Chondrocyte (in vitro differentiated cells): ENCODE measurements around the gene GASK1B. TPM values are rescaled to one million over a fixed set of nuclear protein-coding genes. Genes with fewer than 3 reads are reported as not detected.

Experiments
- DNase-seq: peaks from one replicate; pipeline ENCODE4 v3.0.0; 2021; ENCODE audit warnings: mixed read lengths, low spot score
- H3K27ac Mint-ChIP-seq: one replicate; pipeline ENCODE4 v1.8.0; 2021; ENCODE audit warnings: mild to moderate bottlenecking, moderate library complexity, mixed read lengths; ENCODE audit not compliant: unreplicated experiment
- H3K27me3 Mint-ChIP-seq: 2 replicates; pipeline ENCODE4 v1.8.0; 2021; ENCODE audit warnings: low read depth, mixed read lengths
- H3K36me3 Mint-ChIP-seq: 2 replicates; pipeline ENCODE4 v1.8.0; 2021; ENCODE audit warnings: low read depth, mixed read lengths
- H3K4me1 Mint-ChIP-seq: 2 replicates; pipeline ENCODE4 v1.8.0; 2021; ENCODE audit warnings: low read depth, mild to moderate bottlenecking, mixed read lengths
- H3K4me3 Mint-ChIP-seq: one replicate; pipeline ENCODE4 v1.8.0; 2021; ENCODE audit warnings: mild to moderate bottlenecking, moderate library complexity, mixed read lengths; ENCODE audit not compliant: unreplicated experiment
- H3K9me3 Mint-ChIP-seq: 2 replicates; pipeline ENCODE4 v1.8.0; 2021; ENCODE audit warnings: low read depth, mixed read lengths
- CTCF ChIP-seq: fragments of 200-600 bp; sonication (generic); IDR thresholded peaks from 2 replicates; pipeline ENCODE4 v1.5.0; 2021; ENCODE audit warnings: antibody characterized with exemption, mild to moderate bottlenecking, moderate library complexity
- long read RNA-seq: library from polyadenylated mRNA; stranded (forward); transcript quantifications from one replicate; pipeline ENCODE4 v2.0.0, GENCODE V29; 2021
- total RNA-seq: library from RNA; stranded (reverse); gene quantifications from 3 replicates; pipeline ENCODE4 v1.2.1, GENCODE V29; 2021

The GASK1B gene
- 36.2 to 139 TPM (median 37.6 TPM) in 3 replicates for total RNA-seq
- long read RNA-seq, full-length matches to known transcripts = 26 of 45 reads
- long read RNA-seq, partial matches to known transcripts = 12 of 45 reads
- long read RNA-seq, other reads (novel, unspliced or antisense) = 7 of 45 reads

GRCh38 chr4:158172261-158173258 is at the start of gene GASK1B:
Gene GASK1B (minus strand): TSS chr4:158173025. CDS start chr4:158171375, 1,650 bp downstream.
- Mint-ChIP-seq H3K9me3 (no peaks in the 10 kb centered on the region), H3K4me3 (peak within 1 kb of the TSS; percentile 82), H3K27me3 (no peaks in the 10 kb centered on the region), H3K27ac (peak within 1 kb of the TSS; percentile 87), H3K36me3 (no peaks in the 10 kb centered on the region), H3K4me1 (peaks cover 56% of the 10 kb centered on the region)
- DNase-seq = no peak
- TF ChIP-seq CTCF = peak; percentile 99

GRCh38 chr4:158219623-158220022 is 46.8 kb upstream of the GASK1B start:
- TF ChIP-seq CTCF = no peak
- H3K4me1 Mint-ChIP-seq = no peaks in the 10 kb centered on the region
- H3K27ac Mint-ChIP-seq = no peak overlapping the region
- no peak for DNase-seq
- H3K27me3 Mint-ChIP-seq = no peaks in the 10 kb centered on the region
- peaks cover 9% of the 10 kb centered on the region for H3K36me3 Mint-ChIP-seq
- H3K9me3 Mint-ChIP-seq = no peaks in the 10 kb centered on the region
- H3K4me3 Mint-ChIP-seq = no peak overlapping the region

GRCh38 chr4:158217763-158218162 is 44.9 kb upstream of the GASK1B start:
- Mint-ChIP-seq H3K27me3 (no peaks in the 10 kb centered on the region), H3K4me3 (no peak overlapping the region), H3K9me3 (no peaks in the 10 kb centered on the region), H3K4me1 (no peaks in the 10 kb centered on the region), H3K27ac (no peak overlapping the region), H3K36me3 (peaks cover 7% of the 10 kb centered on the region)
- no peak for TF ChIP-seq CTCF
- no peak for DNase-seq

GRCh38 chr4:158214856-158215255 is 42.0 kb upstream of the GASK1B start:
- Mint-ChIP-seq H3K4me3 (no peak overlapping the region), H3K27me3 (no peaks in the 10 kb centered on the region), H3K36me3 (peaks cover 1% of the 10 kb centered on the region), H3K9me3 (no peaks in the 10 kb centered on the region), H3K4me1 (peaks cover 16% of the 10 kb centered on the region), H3K27ac (no peak overlapping the region)
- DNase-seq = no peak
- TF ChIP-seq CTCF = no peak

GRCh38 chr4:158213466-158213865 is 40.6 kb upstream of the GASK1B start:
- H3K27ac Mint-ChIP-seq = no peak overlapping the region
- peaks cover 1% of the 10 kb centered on the region for H3K36me3 Mint-ChIP-seq
- H3K27me3 Mint-ChIP-seq = no peaks in the 10 kb centered on the region
- no peaks in the 10 kb centered on the region for H3K9me3 Mint-ChIP-seq
- DNase-seq = no peak
- H3K4me3 Mint-ChIP-seq = no peak overlapping the region
- TF ChIP-seq CTCF = no peak
- H3K4me1 Mint-ChIP-seq = peaks cover 18% of the 10 kb centered on the region
